Thoracic aorta endothelial cell (primary cell): ENCODE results near the gene OR1A1. TPM values are rescaled to one million over a fixed set of nuclear protein-coding genes. Genes with fewer than 3 reads are reported as not detected.

Experiments
- total RNA-seq: library from RNA; depleted of rRNA; stranded (reverse); fragments of >200 nt; gene quantifications from 2 replicates; pipeline ENCODE4 v1.2.3, GENCODE V29; 2012

Gene OR1A1
- not detected in 2 replicates for total RNA-seq

GRCh38 chr17:3207367-3207766 is at the start of gene OR1A1:
Gene OR1A1 (plus strand): TSS chr17:3207667. CDS start chr17:3215621, 7,954 bp downstream.

GRCh38 chr17:3197219-3197618 is 10.2 kb upstream of the OR1A1 start, which contains the start of gene OR1A2:
Gene OR1A2 (plus strand): TSS chr17:3197519. CDS start chr17:3197519, 0 bp downstream.

Other genes starting within 250 kb of the OR1A1 start
- gene OR1D5, start 144.1 kb upstream of the OR1A1 start, total RNA-seq: not detected in 2 replicates
- gene OR1D2, start 103.2 kb upstream of the OR1A1 start, total RNA-seq: not detected in 2 replicates
- gene OR1G1, start 80.1 kb upstream of the OR1A1 start, total RNA-seq: not detected in 2 replicates
- gene OR1A2, start 10.1 kb upstream of the OR1A1 start, total RNA-seq: not detected in 2 replicates
- gene OR3A1, start 90.7 kb downstream of the OR1A1 start, total RNA-seq: not detected in 2 replicates
- gene OR3A2, start 178.6 kb downstream of the OR1A1 start, total RNA-seq: not detected in 2 replicates
- not detected in 2 replicates for gene OR1E1, start 190.7 kb downstream of the OR1A1 start, total RNA-seq
- not detected in 2 replicates for gene OR3A3, start 203.7 kb downstream of the OR1A1 start, total RNA-seq
- not detected in 2 replicates for gene OR1E2, start 226.2 kb downstream of the OR1A1 start, total RNA-seq